ENCODE measurements around the gene ATG9A.

Gene ATG9A

DNA sequence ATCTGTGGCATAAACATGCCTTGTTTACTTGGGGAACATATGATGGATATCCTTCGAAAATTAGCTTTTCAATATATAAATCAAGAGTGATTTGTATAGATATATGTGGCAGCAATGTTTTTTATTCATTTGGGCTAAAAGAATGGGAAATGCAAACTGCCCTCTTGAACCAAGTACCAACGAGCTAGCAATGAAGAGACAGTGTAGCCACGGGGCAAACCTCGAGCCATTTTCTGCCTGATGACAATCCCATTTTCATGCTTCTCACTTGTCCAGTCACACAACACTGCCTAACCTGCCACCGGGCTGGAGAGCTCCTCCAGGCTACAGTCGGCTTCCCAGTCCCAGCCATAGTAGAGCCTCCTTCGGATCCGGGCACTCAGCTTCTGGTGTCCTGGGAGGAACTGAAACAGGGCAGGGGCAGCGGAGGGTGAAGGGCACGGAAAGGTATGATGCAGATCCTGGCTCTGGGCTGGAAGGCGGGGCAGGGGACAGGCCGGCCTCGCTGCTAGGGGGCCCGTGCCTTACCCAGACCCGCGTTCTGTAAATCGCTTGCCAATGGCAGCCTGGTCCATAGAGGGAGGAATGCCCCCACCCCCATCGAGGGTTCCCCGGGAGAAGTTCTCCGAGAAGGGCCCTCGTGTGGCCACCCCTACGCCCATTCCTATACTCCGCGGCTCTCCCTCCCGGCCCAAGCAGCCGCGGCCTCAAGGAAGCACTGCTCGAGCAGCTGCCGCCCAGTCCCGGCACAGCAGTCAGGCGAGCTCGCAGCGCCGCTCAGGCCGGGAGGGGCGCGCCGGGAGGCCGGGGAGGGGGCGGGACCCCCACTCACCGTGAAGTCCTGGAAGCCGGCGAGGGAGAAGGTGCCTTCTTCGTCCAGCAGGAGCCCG is 53.3 kb downstream of the ATG9A start:
- peak; percentile 60 for DNase-seq (ENCODE audit: low read depth)

DNA sequence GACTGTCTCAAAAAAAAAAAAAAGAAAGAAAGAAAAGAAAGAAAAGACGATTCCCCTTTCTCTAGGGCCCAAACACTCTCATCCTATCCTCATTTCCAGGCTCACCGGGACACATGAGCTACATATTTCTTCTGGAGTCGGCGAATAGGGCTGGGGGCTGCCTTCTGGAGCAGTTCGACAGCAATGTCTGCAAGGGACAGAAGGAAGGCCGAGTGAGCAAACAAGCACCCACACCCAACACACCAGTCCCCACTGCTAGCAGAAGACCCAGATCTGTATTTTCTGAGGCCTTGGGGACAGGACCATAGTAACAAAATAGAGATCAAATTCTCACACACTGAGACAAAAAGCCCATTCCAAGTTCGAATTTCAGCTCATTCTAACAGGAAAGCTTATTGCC is 54.0 kb downstream of the ATG9A start:
- no peak for DNase-seq (ENCODE audit: low read depth)

DNA sequence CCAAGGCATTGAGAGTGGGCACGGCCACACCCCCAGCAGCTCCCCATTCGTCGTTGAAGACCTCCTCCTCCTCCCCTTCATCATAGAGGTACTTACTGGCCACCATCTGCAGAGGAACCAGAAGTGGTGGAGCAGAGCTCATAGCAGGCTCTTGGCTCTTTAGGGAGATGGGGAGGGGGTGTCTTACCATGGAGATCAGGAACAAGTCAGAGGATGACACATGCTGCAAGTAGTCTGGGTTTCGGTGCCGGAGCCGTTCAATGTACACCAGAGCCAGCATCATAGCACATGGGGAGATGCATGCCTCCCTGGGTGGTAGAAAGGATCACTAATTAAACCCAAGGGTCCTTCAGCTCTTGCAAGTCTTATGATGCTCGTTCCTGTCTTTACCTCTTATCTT is 54.6 kb downstream of the ATG9A start:
- DNase-seq (ENCODE audit: low read depth), result no peak

DNA sequence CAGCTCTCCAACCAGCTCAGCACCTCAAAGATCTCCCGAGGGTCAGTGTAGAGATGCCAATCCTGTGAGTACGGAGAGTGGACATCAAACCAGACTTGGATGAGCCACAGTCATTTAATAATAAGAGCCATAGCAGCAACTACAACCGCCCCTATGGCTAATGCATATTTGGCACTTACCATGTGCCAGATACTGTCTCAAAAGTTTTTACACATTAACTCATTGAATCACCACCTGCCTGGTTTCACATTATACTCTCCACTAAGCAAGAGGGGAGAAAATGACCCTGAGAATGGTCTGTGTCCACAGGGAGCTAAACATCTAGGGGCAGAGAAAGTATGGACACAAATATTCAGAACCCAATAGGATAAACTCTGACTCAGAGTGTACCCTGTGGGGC is 55.3 kb downstream of the ATG9A start:
- DNase-seq (ENCODE audit: low read depth), result no peak

- DNase-seq (ENCODE audit: low read depth), result no peak
Measured at GRCh38 chr2:219173176-219173575, 56.3 kb downstream of the ATG9A start.

DNA sequence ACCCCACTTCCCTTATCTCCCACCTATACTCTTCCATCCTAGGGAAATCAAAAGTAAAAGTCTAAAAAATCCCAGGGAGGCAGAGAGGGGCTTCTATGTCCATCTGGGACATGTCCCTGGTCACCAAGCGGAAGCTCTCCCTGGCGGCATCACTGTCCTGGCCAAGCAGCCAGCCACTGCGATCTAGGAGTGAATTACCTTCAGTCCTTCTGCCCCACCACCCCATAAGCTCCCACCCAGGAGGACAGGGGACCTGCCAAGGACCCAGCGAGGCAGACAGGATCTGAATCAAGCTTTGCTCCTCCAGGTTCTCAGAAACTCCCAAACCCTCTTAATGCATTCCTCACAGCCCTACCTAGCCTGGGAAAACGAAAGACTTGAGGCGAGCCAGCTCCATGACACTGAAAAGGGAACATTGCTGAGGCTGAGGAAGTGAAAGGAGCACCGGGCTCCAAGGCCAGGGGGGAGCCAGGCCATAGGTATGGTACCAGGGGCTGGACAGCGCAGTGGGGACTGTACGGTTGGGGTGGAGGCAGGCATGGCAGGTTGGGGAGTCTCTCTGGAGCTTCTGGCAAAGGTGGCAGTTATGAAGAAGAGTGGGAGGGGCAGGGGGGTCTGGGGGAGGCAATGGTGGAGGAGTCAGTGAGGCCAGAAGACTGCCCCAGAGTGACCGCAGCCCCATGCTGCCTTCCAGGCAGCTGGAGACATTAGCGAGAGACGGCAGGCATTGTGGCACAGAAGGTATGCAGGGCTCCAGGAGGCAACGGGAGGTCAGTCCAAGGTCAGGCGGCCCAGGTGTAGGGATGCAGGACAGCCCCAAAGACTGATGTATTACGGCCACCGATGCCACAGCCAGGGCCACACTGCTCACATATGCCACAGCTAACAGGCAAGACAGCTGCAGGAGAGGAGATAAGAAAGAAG is 56.9 kb downstream of the ATG9A start:
- DNase-seq (ENCODE audit: low read depth), result no peak

DNA sequence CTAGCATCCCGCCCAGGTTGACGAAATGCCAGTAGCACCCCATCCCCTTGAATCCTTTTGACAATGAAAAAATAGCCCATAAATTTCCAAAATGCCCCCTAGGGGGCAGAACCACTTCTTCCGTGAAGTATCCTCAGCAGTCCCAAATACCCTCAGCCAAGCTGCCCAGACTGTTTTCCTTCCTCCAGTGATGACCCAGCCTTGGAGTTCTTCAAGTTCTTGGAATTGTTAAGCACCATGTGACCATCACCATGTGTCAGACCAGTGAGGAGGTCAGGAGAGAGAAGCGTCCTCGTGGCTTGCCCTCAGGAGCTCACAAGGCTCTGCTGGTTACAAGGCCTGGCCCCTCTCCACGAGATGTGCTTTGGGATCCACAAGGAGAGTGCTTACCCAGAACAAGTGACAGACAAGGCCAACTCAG is 58.2 kb downstream of the ATG9A start:
- peak; percentile 96 for DNase-seq (ENCODE audit: low read depth)

- no peak for DNase-seq (ENCODE audit: low read depth)
Measured at GRCh38 chr2:219169930-219170654, 59.3 kb downstream of the ATG9A start, which contains the start of gene SLC23A3. Gene SLC23A3 (minus strand): TSS chr2:219170029. CDS start chr2:219169984, 45 bp downstream.

Data from EH (cell line).